Ishikawa (cell line): Measurements from ENCODE around the gene CADPS.

Experiments used
- CEBPB ChIP-seq: IDR thresholded peaks from 2 replicates; pipeline ENCODE4 v1.6.1; 2012
- CREB1 ChIP-seq: IDR thresholded peaks from 2 replicates; pipeline ENCODE4 v1.6.1; 2012; ENCODE audit warnings: low read depth
- EGR1 ChIP-seq: IDR thresholded peaks from 2 replicates; pipeline ENCODE4 v1.6.1; 2012
- EP300 ChIP-seq: IDR thresholded peaks from 2 replicates; pipeline ENCODE4 v1.6.1; 2012; ENCODE audit warnings: borderline replicate concordance
- FOXM1 ChIP-seq: IDR thresholded peaks from 2 replicates; pipeline ENCODE4 v1.6.1; 2012; ENCODE audit warnings: low read depth, borderline replicate concordance
- TAF1 ChIP-seq: IDR thresholded peaks from 2 replicates; pipeline ENCODE4 v1.6.1; 2012; ENCODE audit warnings: low read depth, mild to moderate bottlenecking
- YY1 ChIP-seq: IDR thresholded peaks from 2 replicates; pipeline ENCODE4 v1.6.1; 2012; ENCODE audit warnings: low read depth
- TF ChIP-seq, protein P1 (sequence below): IDR thresholded peaks from 2 replicates; pipeline ENCODE4 v1.6.1; 2012
- TF ChIP-seq, protein P2 (sequence below): IDR thresholded peaks from 2 replicates; pipeline ENCODE4 v1.6.1; 2012; ENCODE audit warnings: low read depth, mild to moderate bottlenecking
- TF ChIP-seq, protein P3 (sequence below): IDR thresholded peaks from 2 replicates; pipeline ENCODE4 v1.6.1; 2012

DNA sequence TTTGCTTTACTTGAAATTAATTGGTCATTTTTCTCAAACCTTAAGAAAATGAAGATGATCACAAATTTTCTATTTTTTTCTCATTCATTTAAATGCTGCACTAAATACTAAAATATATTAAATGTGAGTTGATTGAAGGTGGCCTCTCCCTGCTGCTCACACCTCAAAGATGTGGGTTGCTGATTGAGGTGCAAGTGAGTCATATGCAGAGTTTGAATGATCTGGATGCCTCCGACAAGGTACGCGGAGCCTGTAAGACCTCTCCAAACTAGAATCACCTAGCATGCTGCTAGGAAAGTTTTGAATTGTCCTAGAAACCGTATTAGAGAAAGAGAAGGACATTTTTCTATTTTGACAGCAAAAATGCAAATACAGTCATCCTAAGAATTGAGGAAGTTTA is 290.6 kb downstream of the CADPS start:
- no peak for TF ChIP-seq YY1
- TF ChIP-seq CEBPB = no peak
- TF ChIP-seq EP300 = no peak
- no peak for TF ChIP-seq TAF1
- TF ChIP-seq, protein P1, sequence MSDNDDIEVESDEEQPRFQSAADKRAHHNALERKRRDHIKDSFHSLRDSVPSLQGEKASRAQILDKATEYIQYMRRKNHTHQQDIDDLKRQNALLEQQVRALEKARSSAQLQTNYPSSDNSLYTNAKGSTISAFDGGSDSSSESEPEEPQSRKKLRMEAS = no peak
- TF ChIP-seq, protein P2, sequence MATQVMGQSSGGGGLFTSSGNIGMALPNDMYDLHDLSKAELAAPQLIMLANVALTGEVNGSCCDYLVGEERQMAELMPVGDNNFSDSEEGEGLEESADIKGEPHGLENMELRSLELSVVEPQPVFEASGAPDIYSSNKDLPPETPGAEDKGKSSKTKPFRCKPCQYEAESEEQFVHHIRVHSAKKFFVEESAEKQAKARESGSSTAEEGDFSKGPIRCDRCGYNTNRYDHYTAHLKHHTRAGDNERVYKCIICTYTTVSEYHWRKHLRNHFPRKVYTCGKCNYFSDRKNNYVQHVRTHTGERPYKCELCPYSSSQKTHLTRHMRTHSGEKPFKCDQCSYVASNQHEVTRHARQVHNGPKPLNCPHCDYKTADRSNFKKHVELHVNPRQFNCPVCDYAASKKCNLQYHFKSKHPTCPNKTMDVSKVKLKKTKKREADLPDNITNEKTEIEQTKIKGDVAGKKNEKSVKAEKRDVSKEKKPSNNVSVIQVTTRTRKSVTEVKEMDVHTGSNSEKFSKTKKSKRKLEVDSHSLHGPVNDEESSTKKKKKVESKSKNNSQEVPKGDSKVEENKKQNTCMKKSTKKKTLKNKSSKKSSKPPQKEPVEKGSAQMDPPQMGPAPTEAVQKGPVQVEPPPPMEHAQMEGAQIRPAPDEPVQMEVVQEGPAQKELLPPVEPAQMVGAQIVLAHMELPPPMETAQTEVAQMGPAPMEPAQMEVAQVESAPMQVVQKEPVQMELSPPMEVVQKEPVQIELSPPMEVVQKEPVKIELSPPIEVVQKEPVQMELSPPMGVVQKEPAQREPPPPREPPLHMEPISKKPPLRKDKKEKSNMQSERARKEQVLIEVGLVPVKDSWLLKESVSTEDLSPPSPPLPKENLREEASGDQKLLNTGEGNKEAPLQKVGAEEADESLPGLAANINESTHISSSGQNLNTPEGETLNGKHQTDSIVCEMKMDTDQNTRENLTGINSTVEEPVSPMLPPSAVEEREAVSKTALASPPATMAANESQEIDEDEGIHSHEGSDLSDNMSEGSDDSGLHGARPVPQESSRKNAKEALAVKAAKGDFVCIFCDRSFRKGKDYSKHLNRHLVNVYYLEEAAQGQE = no peak
- no peak for TF ChIP-seq CREB1
- no peak for TF ChIP-seq FOXM1
- TF ChIP-seq, protein P3, sequence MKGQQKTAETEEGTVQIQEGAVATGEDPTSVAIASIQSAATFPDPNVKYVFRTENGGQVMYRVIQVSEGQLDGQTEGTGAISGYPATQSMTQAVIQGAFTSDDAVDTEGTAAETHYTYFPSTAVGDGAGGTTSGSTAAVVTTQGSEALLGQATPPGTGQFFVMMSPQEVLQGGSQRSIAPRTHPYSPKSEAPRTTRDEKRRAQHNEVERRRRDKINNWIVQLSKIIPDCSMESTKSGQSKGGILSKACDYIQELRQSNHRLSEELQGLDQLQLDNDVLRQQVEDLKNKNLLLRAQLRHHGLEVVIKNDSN = no peak
- no peak for TF ChIP-seq EGR1
